SU-DHL-6 (cell line): Measurements from ENCODE around the gene NFATC3.

ENCODE experiments used
- H2AFZ ChIP-seq: fragments of 200-600 bp; sonication (generic); 2 replicates; pipeline ENCODE4 v1.6.1; 2014; ENCODE audit warnings: low read depth, mild to moderate bottlenecking, moderate library complexity, mixed read lengths, antibody characterized with exemption, low read length; ENCODE audit not compliant: severe bottlenecking
- H3F3A ChIP-seq: fragments of 200-600 bp; shearing (Covaris generic); 2 replicates; pipeline ENCODE4 v1.6.0; 2016; ENCODE audit warnings: antibody characterized with exemption, mild to moderate bottlenecking; ENCODE audit not compliant: insufficient read depth
- H3K27ac ChIP-seq: fragments of 200-600 bp; sonication (generic); 2 replicates; pipeline ENCODE4 v1.5.1; 2016; ENCODE audit warnings: low read depth, mild to moderate bottlenecking, low read length, moderate library complexity, mixed read lengths
- H3K27me3 ChIP-seq: fragments of 200-600 bp; sonication (generic), shearing (Covaris generic); 2 replicates; pipeline ENCODE4 v1.6.0; 2014; ENCODE audit warnings: mild to moderate bottlenecking, low read length
- H3K36me3 ChIP-seq: fragments of 200-600 bp; sonication (generic); 2 replicates; pipeline ENCODE4 v1.6.1; 2014; ENCODE audit warnings: mild to moderate bottlenecking, low read length, mixed read lengths
- H3K4me2 ChIP-seq: fragments of 300-600, 200-600 bp; shearing (Covaris generic), sonication (generic); 2 replicates; pipeline ENCODE4 v1.6.0; 2014; ENCODE audit warnings: low read length, low read depth, mild to moderate bottlenecking; ENCODE audit not compliant: poor library complexity, severe bottlenecking
- H3K4me3 ChIP-seq: fragments of 200-600 bp; sonication (generic); 2 replicates; pipeline ENCODE4 v1.5.1; 2014; ENCODE audit warnings: antibody characterized with exemption, low read length, mild to moderate bottlenecking, mixed read lengths; ENCODE audit not compliant: insufficient read depth, poor library complexity, severe bottlenecking
- H3K79me2 ChIP-seq: fragments of 200-600 bp; sonication (generic); 2 replicates; pipeline ENCODE4 v1.6.1; 2014; ENCODE audit warnings: mild to moderate bottlenecking, low read length, moderate library complexity; ENCODE audit not compliant: insufficient read depth
- H3K9ac ChIP-seq: fragments of 200-600 bp; sonication (generic); 2 replicates; pipeline ENCODE4 v1.7.0; 2014; ENCODE audit warnings: mild to moderate bottlenecking, low read length
- H3K9me2 ChIP-seq: fragments of 200-600 bp; sonication (generic); replicated peaks from 2 replicates; pipeline ENCODE4 v1.6.1; 2014; ENCODE audit warnings: low read length; ENCODE audit not compliant: insufficient read depth
- H3K9me3 ChIP-seq: fragments of 200-600 bp; sonication (generic); 2 replicates; pipeline ENCODE4 v1.6.1; 2014; ENCODE audit warnings: low read length, mixed read lengths; ENCODE audit not compliant: insufficient read depth
- H4K20me1 ChIP-seq: fragments of 200-600 bp; sonication (generic); 2 replicates; pipeline ENCODE4 v1.6.1; 2014; ENCODE audit warnings: low read depth, mild to moderate bottlenecking, antibody characterized with exemption, low read length, moderate library complexity, mixed read lengths
- CTCF ChIP-seq: fragments of 200-600 bp; sonication (generic); IDR thresholded peaks from one replicate; pipeline ENCODE4 v1.5.1; 2017; ENCODE audit warnings: antibody characterized with exemption, mild to moderate bottlenecking, low read length, moderate library complexity; ENCODE audit not compliant: insufficient read depth, poor library complexity, severe bottlenecking
- EZH2phosphoT487 ChIP-seq: fragments of 200-600 bp; sonication (generic), shearing (Covaris generic); conservative IDR thresholded peaks from 2 replicates; pipeline ENCODE4 v1.6.1; 2018; ENCODE audit warnings: mild to moderate bottlenecking, antibody characterized with exemption, low read length, moderate library complexity, mixed read lengths

Gene NFATC3

GRCh38 chr16:68147444-68147843 lies 62.3 kb downstream of the NFATC3 start:
- Histone ChIP-seq H3K9me3 (no peaks in the 10 kb centered on the region), H4K20me1 (no peaks in the 10 kb centered on the region), H3K36me3 (no peaks in the 10 kb centered on the region), H3K27me3 (no peaks in the 10 kb centered on the region), H3K27ac (no peak overlapping the region), H3K4me2 (no peak overlapping the region), H3K4me3 (no peak overlapping the region), H3K9me2 (no peaks in the 10 kb centered on the region), H3K79me2 (peaks cover 6% of the 10 kb centered on the region; the same call in 1 of the 2 replicates), H3K9ac (no peak overlapping the region), H3F3A (0 out of 2 replicates have a peak, but pooled peaks cover 5% of the 10 kb centered on the region), H2AFZ (no peak overlapping the region)
- TF ChIP-seq EZH2phosphoT487 (no peak), CTCF (no peak)

- H3K9ac ChIP-seq = no peak overlapping the region
- no peak overlapping the region for H3K4me3 ChIP-seq
- no peaks in the 10 kb centered on the region for H3K27me3 ChIP-seq
- no peak overlapping the region for H2AFZ ChIP-seq
- H3F3A ChIP-seq = 0 out of 2 replicates have a peak, but pooled peaks cover 5% of the 10 kb centered on the region
- H3K79me2 ChIP-seq = no peaks in the 10 kb centered on the region; the same call in 1 of the 2 replicates
- no peaks in the 10 kb centered on the region for H4K20me1 ChIP-seq
- H3K36me3 ChIP-seq = no peaks in the 10 kb centered on the region
- H3K4me2 ChIP-seq = no peak overlapping the region
- TF ChIP-seq EZH2phosphoT487 = no peak
- TF ChIP-seq CTCF = no peak
- no peaks in the 10 kb centered on the region for H3K9me2 ChIP-seq
- no peak overlapping the region for H3K27ac ChIP-seq
- H3K9me3 ChIP-seq = no peaks in the 10 kb centered on the region
Observed at GRCh38 chr16:68149596-68149995, 64.4 kb downstream of the NFATC3 start.

- Histone ChIP-seq H3K9ac (no peak overlapping the region), H3K36me3 (peaks cover 3% of the 10 kb centered on the region; the same call in 1 of the 2 replicates), H3K4me2 (no peak overlapping the region), H3K27me3 (no peaks in the 10 kb centered on the region), H3K27ac (no peak overlapping the region), H3K79me2 (no peaks in the 10 kb centered on the region), H3F3A (no peaks in the 10 kb centered on the region), H2AFZ (no peak overlapping the region), H3K4me3 (no peak overlapping the region), H3K9me3 (no peaks in the 10 kb centered on the region), H4K20me1 (no peaks in the 10 kb centered on the region), H3K9me2 (no peaks in the 10 kb centered on the region)
- TF ChIP-seq CTCF (no peak), EZH2phosphoT487 (no peak)
Observed at GRCh38 chr16:68155425-68155824, 70.3 kb downstream of the NFATC3 start.
